Endothelial cell of umbilical vein (primary cell): ENCODE data around the gene CD80. TPM values are rescaled to one million over a fixed set of nuclear protein-coding genes. Genes with fewer than 3 reads are reported as not detected.

Experiments
- BruUV-seq: library from RNA; stranded (reverse); fragments of 400-500 nt; replicated peaks from 2 replicates; lab custom pipeline; 2021; lab: Mats Ljungman, UMichigan
- CTCF ChIA-PET: fragments of 300-600, 350-600 bp; sonication (Branson Sonifier 250); formaldehyde crosslinking; loops from one replicate; lab custom pipeline; 2021; ENCODE audit warnings: antibody characterized with exemption, inconsistent platforms; lab: Charles Lee
- POLR2A ChIA-PET: fragments of 300-600, 350-600 bp; sonication (Branson Sonifier 250); formaldehyde crosslinking; loops from one replicate; lab custom pipeline; 2021; ENCODE audit warnings: antibody characterized with exemption, inconsistent platforms; lab: Charles Lee
- DNase-seq: peaks from one replicate; pipeline ENCODE4 v3.0.0-alpha.2; 2011; ENCODE audit warnings: low read depth, low spot score
- FAIRE-seq: peaks from 2 replicates; lab custom pipeline; 2011; peaks lifted over from hg19 to GRCh38; lab: Jason Lieb, UNC
- H2AFZ ChIP-seq: 2 replicates; pipeline ENCODE4 v1.6.0; 2012; ENCODE audit warnings: low read depth, low read length, control low read depth, inconsistent platforms
- H3K27ac ChIP-seq: 2 replicates; pipeline ENCODE4 v1.5.1; 2011; ENCODE audit warnings: low read depth, mild to moderate bottlenecking, control low read depth, low read length, moderate library complexity; ENCODE audit not compliant: insufficient read depth
- H3K27me3 ChIP-seq, 2 experiments: 2 replicates each; pipeline versions ENCODE4 v1.6.0 to v1.6.1; 2011; ENCODE audit warnings: low read length in 2 of 2, mixed read lengths in 1 of 2; ENCODE audit not compliant: control insufficient read depth in 2 of 2, insufficient read depth in 2 of 2
- H3K36me3 ChIP-seq, 2 experiments: 2 replicates in 1 of 2; 3 replicates in 1 of 2; pipeline ENCODE4 v1.5.1; 2011; ENCODE audit warnings: low read length in 2 of 2, mild to moderate bottlenecking in 1 of 2, moderate library complexity in 1 of 2; ENCODE audit not compliant: control insufficient read depth in 2 of 2, insufficient read depth in 2 of 2; ENCODE audit errors: extremely low read depth in 1 of 2
- H3K4me1 ChIP-seq: 3 replicates; pipeline ENCODE4 v1.5.1; 2011; ENCODE audit warnings: mild to moderate bottlenecking, low read length; ENCODE audit not compliant: control insufficient read depth, insufficient read depth; ENCODE audit errors: extremely low read depth
- H3K4me2 ChIP-seq: 2 replicates; pipeline ENCODE4 v1.6.1; 2011; ENCODE audit warnings: low read length, control low read depth, mixed read lengths; ENCODE audit not compliant: insufficient read depth
- H3K4me3 ChIP-seq, 3 experiments: fragments of 200-600 bp in 1 of 3; sonication (generic), shearing (Covaris generic) in 1 of 3; replicated peaks in 1 of 3; 2 replicates each; pipeline ENCODE4 v1.5.1; 2011 to 2016; ENCODE audit warnings: control low read depth in 3 of 3, low read length in 3 of 3, mild to moderate bottlenecking in 2 of 3, inconsistent platforms in 1 of 3, low read depth in 1 of 3, moderate library complexity in 1 of 3; ENCODE audit not compliant: insufficient read depth in 1 of 3
- H3K79me2 ChIP-seq: 2 replicates; pipeline ENCODE4 v1.6.0; 2012; ENCODE audit warnings: low read length, inconsistent platforms; ENCODE audit not compliant: control insufficient read depth, insufficient read depth
- H3K9ac ChIP-seq: replicated peaks from 2 replicates; pipeline ENCODE3; 2011; ENCODE audit warnings: low read length, control low read depth; ENCODE audit not compliant: insufficient read depth; ENCODE audit errors: extremely low read depth
- H3K9me1 ChIP-seq: replicated peaks from 3 replicates; pipeline ENCODE4 v1.6.0; 2011; ENCODE audit warnings: mild to moderate bottlenecking, low read length; ENCODE audit not compliant: control insufficient read depth, insufficient read depth; ENCODE audit errors: extremely low read depth
- H3K9me3 ChIP-seq: replicated peaks from 2 replicates; pipeline ENCODE4 v1.5.1; 2012; ENCODE audit warnings: low read length, inconsistent platforms; ENCODE audit not compliant: control insufficient read depth, insufficient read depth
- H4K20me1 ChIP-seq: replicated peaks from 2 replicates; pipeline ENCODE3; 2011; ENCODE audit warnings: mild to moderate bottlenecking, low read length; ENCODE audit not compliant: control insufficient read depth, insufficient read depth; ENCODE audit errors: extremely low read depth
- CTCF ChIP-seq, 2 donors: IDR thresholded peaks; 1 replicate in 1 of 2; 2 replicates in 1 of 2; pipeline ENCODE4 v1.5.1; 2011; ENCODE audit warnings: low read length in 2 of 2, mild to moderate bottlenecking in 2 of 2, moderate library complexity in 2 of 2, control low read depth in 1 of 2, inconsistent platforms in 1 of 2, low read depth in 1 of 2; ENCODE audit not compliant: insufficient read depth in 1 of 2; ENCODE audit errors: extremely low read depth in 1 of 2
- EZH2 ChIP-seq: IDR thresholded peaks from 2 replicates; pipeline ENCODE4 v1.6.1; 2012; ENCODE audit warnings: borderline replicate concordance, low read depth, mild to moderate bottlenecking, moderate library complexity, low read length, inconsistent platforms; ENCODE audit not compliant: severe bottlenecking
- FOS ChIP-seq: IDR thresholded peaks from 2 replicates; pipeline ENCODE4 v1.6.1; 2011; ENCODE audit warnings: mild to moderate bottlenecking, low read length, moderate library complexity, borderline replicate concordance; ENCODE audit not compliant: insufficient read depth
- GATA2 ChIP-seq: IDR thresholded peaks from 2 replicates; pipeline ENCODE4 v1.7.0; 2011; ENCODE audit warnings: low read depth, mild to moderate bottlenecking, moderate library complexity, mixed read lengths, low read length; ENCODE audit not compliant: insufficient read length, insufficient read depth
- JUN ChIP-seq: IDR thresholded peaks from 2 replicates; pipeline ENCODE4 v1.6.1; 2011; ENCODE audit warnings: borderline replicate concordance, low read depth; ENCODE audit not compliant: insufficient read length, insufficient read depth
- MYC ChIP-seq: IDR thresholded peaks from one replicate; pipeline ENCODE4 v1.6.1; 2011; ENCODE audit warnings: mild to moderate bottlenecking, low read depth, low read length
- POLR2A ChIP-seq: IDR thresholded peaks from 2 replicates; pipeline ENCODE4 v1.6.1; 2012; ENCODE audit warnings: low read depth, mild to moderate bottlenecking, control low read depth, low read length
- dilution Hi-C: fragments of 300-500 bp; cut with MboI; formaldehyde crosslinking; loops from one replicate; pipeline ENCODE4 v1.15.0; 2019; ENCODE audit warnings: low sequenced_read_pairs; ENCODE audit not compliant: extremely low pct_ligation_motif_present
- intact Hi-C: fragments of 100-400 bp; cut with micrococcal nuclease; formaldehyde crosslinking; loops from one replicate; pipeline ENCODE4 v1.10.0; 2022
- polyA plus RNA-seq, 4 experiments: library from polyadenylated mRNA; depleted of rRNA in 3 of 4; stranded (reverse) in 3 of 4; unstranded in 1 of 4; fragments of >200 nt; gene quantifications; 2 replicates each; pipeline versions ENCODE4 v1.2.1 to v1.2.3, GENCODE V29; 2011 to 2012; ENCODE audit warnings: missing spikeins in 1 of 4
- total RNA-seq: library from RNA; stranded (reverse); gene quantifications from 2 replicates; pipeline ENCODE4 v1.2.3, GENCODE V29; 2021

Gene CD80
- total and polyA plus RNA-seq, 2 donors (not counting 3 experiments of a cell fraction or from before 2014, with no cell fraction given): not detected

DNA sequence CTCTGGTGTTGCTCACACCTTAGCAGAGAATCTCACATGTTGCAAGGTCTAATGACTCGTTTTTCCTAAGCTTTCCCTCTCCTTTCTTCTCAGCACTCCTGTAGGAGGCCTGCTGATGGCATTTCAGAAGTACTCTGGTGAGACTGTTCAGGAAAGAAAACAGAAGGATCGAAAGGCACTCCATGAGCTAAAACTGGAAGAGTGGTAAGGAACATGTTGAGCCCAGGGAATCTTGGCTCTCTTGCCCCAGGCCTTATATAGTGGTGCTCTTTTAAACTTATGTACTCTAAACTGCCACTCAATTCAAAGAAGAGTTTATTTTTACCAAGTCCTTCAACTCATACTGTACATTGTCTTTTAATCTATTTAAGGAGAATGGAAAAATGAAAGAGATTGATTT lies 42.3 kb downstream of the CD80 start:
- Histone ChIP-seq H3K9ac (no peak overlapping the region), H3K27me3 (no peaks in the 10 kb centered on the region), H4K20me1 (no peaks in the 10 kb centered on the region), H3K9me3 (no peaks in the 10 kb centered on the region), H3K27ac (no peak overlapping the region), H3K4me2 (no peak overlapping the region), H3K79me2 (no peaks in the 10 kb centered on the region), H3K36me3 (peaks cover 0 to 20% of the 10 kb centered on the region in 2 experiments), H2AFZ (no peak overlapping the region), H3K4me3 (no peak overlapping the region), H3K4me1 (no peaks in the 10 kb centered on the region), H3K9me1 (no peaks in the 10 kb centered on the region)
- no peak for FAIRE-seq
- no peak for DNase-seq
- TF ChIP-seq EZH2 (no peak), MYC (no peak), CTCF (IDR thresholded peaks at IDR 0.05; ENCODE audit: extremely low read depth in 1 of 2, insufficient read depth in 1 of 2, low read depth in 1 of 2, low read length in 2 of 2) (no peak), POLR2A (no peak), GATA2 (no peak), JUN (no peak), FOS (no peak)
- intact Hi-C loops (no loop called here), dilution Hi-C loops (no loop called here)
- no TSS peak for BruUV-seq
- CTCF ChIA-PET: interaction anchor here (0.7 to 1.0 kb wide), 2 partner anchors 25 to 302 kb away, joined by 3 to 4 read pairs; no protein-coding TSS in a partner anchor
- POLR2A ChIA-PET: no interaction called here
